SK-N-SH treated with all-trans-retinoic acid at 6 μM for 48 hours (cell line): ENCODE data around the gene MAPK7.

Experiments used
- ATAC-seq: fragments of 200-7000 bp; cut with Tn5 transposase; 3 replicates; pipeline ENCODE4 v1.9.1; 2020; ENCODE audit warnings: mild to moderate bottlenecking, moderate library complexity
- ARNTL ChIP-seq: fragments of 450-650 bp; formaldehyde crosslinking; IDR thresholded peaks from 2 replicates; pipeline ENCODE4 v1.5.0; 2020; ENCODE audit warnings: low read depth, mild to moderate bottlenecking, moderate library complexity, borderline replicate concordance
- BACH2 ChIP-seq: fragments of 250-450 bp; sonication (Bioruptor Pico); IDR thresholded peaks from 2 replicates; pipeline ENCODE4 v1.9.0; 2021; ENCODE audit warnings: mild to moderate bottlenecking, borderline replicate concordance
- CSDC2 ChIP-seq: fragments of 250-450 bp; sonication (Bioruptor Pico); IDR thresholded peaks from 2 replicates; pipeline ENCODE4 v1.5.0; 2020; ENCODE audit warnings: mild to moderate bottlenecking, moderate library complexity
- ESRRG ChIP-seq: fragments of 250-450 bp; sonication (Bioruptor Pico); IDR thresholded peaks from 2 replicates; pipeline ENCODE4 v1.6.1; 2021; ENCODE audit warnings: mild to moderate bottlenecking
- GLIS3 ChIP-seq: fragments of 250-450 bp; sonication (Bioruptor Pico); IDR thresholded peaks from 2 replicates; pipeline ENCODE4 v1.5.0; 2020; ENCODE audit warnings: mild to moderate bottlenecking, moderate library complexity
- ISL1 ChIP-seq: fragments of 250-450 bp; sonication (Bioruptor Pico); IDR thresholded peaks from 2 replicates; pipeline ENCODE4 v2.1.2; 2022; ENCODE audit warnings: mild to moderate bottlenecking, moderate library complexity
- OSR1 ChIP-seq: fragments of 250-450 bp; sonication (Bioruptor Pico); IDR thresholded peaks from 2 replicates; pipeline ENCODE4 v1.8.0; 2022; ENCODE audit warnings: moderate library complexity, mild to moderate bottlenecking, inconsistent platforms
- PPARA ChIP-seq: fragments of 250-450 bp; sonication (Bioruptor Pico); IDR thresholded peaks from 2 replicates; pipeline ENCODE4 v1.5.0; 2020; ENCODE audit warnings: mild to moderate bottlenecking, borderline replicate concordance
- RARB ChIP-seq: fragments of 250-450 bp; sonication (Bioruptor Pico); IDR thresholded peaks from 2 replicates; pipeline ENCODE4 v1.8.0; 2021; ENCODE audit warnings: mild to moderate bottlenecking, moderate library complexity
- SNAI2 ChIP-seq: fragments of 250-450 bp; sonication (Bioruptor Pico); IDR thresholded peaks from 2 replicates; pipeline ENCODE4 v1.5.0; 2020; ENCODE audit warnings: mild to moderate bottlenecking, moderate library complexity
- TCF4 ChIP-seq: fragments of 250-450 bp; sonication (Bioruptor Pico); IDR thresholded peaks from 2 replicates; pipeline ENCODE4 v1.8.0; 2021; ENCODE audit warnings: mild to moderate bottlenecking, moderate library complexity, borderline replicate concordance
- TOX ChIP-seq: fragments of 250-450 bp; sonication (Bioruptor Pico); IDR thresholded peaks from 2 replicates; pipeline ENCODE4 v1.8.0; 2021; ENCODE audit warnings: mild to moderate bottlenecking, moderate library complexity, borderline replicate concordance
- ZC3H10 ChIP-seq: fragments of 250-450 bp; sonication (Bioruptor Pico); IDR thresholded peaks from 2 replicates; pipeline ENCODE4 v1.5.1; 2021; ENCODE audit warnings: mild to moderate bottlenecking, moderate library complexity
- ZFP3 ChIP-seq: fragments of 250-450 bp; sonication (Bioruptor Pico); IDR thresholded peaks from 2 replicates; pipeline ENCODE4 v1.5.0; 2020; ENCODE audit warnings: mild to moderate bottlenecking, moderate library complexity
- ZFP30 ChIP-seq: fragments of 450-650 bp; formaldehyde crosslinking; IDR thresholded peaks from 2 replicates; pipeline ENCODE4 v1.5.0; 2022; ENCODE audit warnings: mild to moderate bottlenecking, moderate library complexity
- ZNF565 ChIP-seq: fragments of 450-650 bp; formaldehyde crosslinking; conservative IDR thresholded peaks from 2 replicates; pipeline ENCODE4 v1.5.0; 2020; ENCODE audit warnings: low read depth, mild to moderate bottlenecking, moderate library complexity
- ZNF70 ChIP-seq: fragments of 450-650 bp; formaldehyde crosslinking; IDR thresholded peaks from 2 replicates; pipeline ENCODE4 v1.5.0; 2020; ENCODE audit warnings: mild to moderate bottlenecking, moderate library complexity
- ZNF8 ChIP-seq: fragments of 450-650 bp; formaldehyde crosslinking; IDR thresholded peaks from 2 replicates; pipeline ENCODE4 v1.5.0; 2020; ENCODE audit warnings: mild to moderate bottlenecking, moderate library complexity
- TF ChIP-seq, protein P1 (sequence below): fragments of 250-450 bp; sonication (Bioruptor Pico); IDR thresholded peaks from 2 replicates; pipeline ENCODE4 v1.5.0; 2020; ENCODE audit warnings: mild to moderate bottlenecking, moderate library complexity
- TF ChIP-seq, protein P2 (sequence below): fragments of 250-450 bp; sonication (Bioruptor Pico); IDR thresholded peaks from 2 replicates; pipeline ENCODE4 v1.8.0; 2021; ENCODE audit warnings: low read depth, mild to moderate bottlenecking, moderate library complexity, borderline replicate concordance
- TF ChIP-seq, protein P3 (sequence below): fragments of 250-450 bp; sonication (Bioruptor Pico); IDR thresholded peaks from 2 replicates; pipeline ENCODE4 v1.5.1; 2020; ENCODE audit warnings: low read depth, mild to moderate bottlenecking, moderate library complexity
- TF ChIP-seq, protein P4 (sequence below): fragments of 250-450 bp; sonication (Bioruptor Pico); IDR thresholded peaks from 2 replicates; pipeline ENCODE4 v1.8.0; 2020; ENCODE audit warnings: mild to moderate bottlenecking, moderate library complexity, borderline replicate concordance
- TF ChIP-seq, protein P5 (sequence below): fragments of 250-450 bp; sonication (Bioruptor Pico); IDR thresholded peaks from 2 replicates; pipeline ENCODE4 v1.5.1; 2021; ENCODE audit warnings: mild to moderate bottlenecking, moderate library complexity

The MAPK7 gene

DNA sequence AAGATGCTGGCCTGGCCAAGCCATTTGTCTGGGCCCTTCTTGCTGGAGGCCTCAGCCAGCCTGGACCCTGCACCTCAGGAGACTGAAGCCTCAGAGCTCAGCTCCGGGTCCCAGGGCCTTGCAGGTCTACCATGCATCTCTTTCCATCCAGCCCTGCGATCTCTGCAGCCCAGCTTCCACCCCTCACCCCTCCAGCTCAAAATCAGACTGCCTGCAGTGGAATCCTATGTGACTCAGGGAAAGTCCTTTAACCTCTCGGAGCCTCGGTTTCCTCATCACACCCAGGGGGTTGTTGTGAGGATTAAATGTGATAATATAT is 12.8 kb upstream of the MAPK7 start (continued):
- TF ChIP-seq BACH2 (CRISPR knock-in tag): no peak

DNA sequence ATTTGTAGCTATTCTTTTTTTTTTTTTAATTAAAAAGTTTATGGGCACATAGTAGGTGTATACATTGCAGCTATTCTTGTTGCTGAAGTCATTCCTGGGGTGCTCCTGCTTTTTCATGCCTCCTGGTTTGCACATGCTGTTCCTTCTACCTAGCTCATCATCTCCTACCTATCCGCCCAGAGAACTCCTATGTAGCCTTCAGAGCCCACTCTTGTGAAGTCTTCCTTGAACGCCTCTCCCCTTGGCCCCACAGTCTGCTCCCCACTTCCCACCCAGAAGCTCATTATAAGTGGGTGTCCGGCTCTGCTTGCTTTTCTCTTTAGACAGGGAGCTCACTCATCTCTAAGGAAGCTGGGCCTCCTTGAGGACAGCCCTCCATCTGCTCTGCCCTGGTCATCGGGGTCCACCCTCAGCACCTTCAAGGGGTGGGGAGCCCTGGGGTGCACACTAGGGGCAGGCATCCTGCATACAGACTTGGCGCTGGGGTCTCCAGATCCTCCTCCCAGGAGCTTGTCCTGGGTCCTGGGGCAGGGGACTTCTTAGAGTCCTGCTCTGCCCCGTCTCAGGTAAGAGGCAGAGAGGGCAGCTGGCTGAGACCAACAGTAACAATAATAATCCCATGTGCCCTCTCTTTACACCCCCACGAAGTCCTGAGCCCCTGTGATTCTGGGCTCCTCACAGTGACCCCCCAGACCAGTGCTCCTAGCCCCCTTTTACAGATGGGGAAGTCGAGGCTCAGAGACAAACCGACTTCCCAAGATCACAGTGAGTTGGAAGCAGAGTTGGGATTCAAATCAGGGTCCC is 12.3 kb upstream of the MAPK7 start:
- no peak for ATAC-seq
- TF ChIP-seq, protein P1, sequence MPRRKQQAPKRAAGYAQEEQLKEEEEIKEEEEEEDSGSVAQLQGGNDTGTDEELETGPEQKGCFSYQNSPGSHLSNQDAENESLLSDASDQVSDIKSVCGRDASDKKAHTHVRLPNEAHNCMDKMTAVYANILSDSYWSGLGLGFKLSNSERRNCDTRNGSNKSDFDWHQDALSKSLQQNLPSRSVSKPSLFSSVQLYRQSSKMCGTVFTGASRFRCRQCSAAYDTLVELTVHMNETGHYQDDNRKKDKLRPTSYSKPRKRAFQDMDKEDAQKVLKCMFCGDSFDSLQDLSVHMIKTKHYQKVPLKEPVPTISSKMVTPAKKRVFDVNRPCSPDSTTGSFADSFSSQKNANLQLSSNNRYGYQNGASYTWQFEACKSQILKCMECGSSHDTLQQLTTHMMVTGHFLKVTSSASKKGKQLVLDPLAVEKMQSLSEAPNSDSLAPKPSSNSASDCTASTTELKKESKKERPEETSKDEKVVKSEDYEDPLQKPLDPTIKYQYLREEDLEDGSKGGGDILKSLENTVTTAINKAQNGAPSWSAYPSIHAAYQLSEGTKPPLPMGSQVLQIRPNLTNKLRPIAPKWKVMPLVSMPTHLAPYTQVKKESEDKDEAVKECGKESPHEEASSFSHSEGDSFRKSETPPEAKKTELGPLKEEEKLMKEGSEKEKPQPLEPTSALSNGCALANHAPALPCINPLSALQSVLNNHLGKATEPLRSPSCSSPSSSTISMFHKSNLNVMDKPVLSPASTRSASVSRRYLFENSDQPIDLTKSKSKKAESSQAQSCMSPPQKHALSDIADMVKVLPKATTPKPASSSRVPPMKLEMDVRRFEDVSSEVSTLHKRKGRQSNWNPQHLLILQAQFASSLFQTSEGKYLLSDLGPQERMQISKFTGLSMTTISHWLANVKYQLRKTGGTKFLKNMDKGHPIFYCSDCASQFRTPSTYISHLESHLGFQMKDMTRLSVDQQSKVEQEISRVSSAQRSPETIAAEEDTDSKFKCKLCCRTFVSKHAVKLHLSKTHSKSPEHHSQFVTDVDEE: no peak
- TF ChIP-seq OSR1 (CRISPR knock-in tag) (no peak), TCF4 (CRISPR knock-in tag) (no peak), ZFP3 (CRISPR knock-in tag) (peak; percentile 96)

DNA sequence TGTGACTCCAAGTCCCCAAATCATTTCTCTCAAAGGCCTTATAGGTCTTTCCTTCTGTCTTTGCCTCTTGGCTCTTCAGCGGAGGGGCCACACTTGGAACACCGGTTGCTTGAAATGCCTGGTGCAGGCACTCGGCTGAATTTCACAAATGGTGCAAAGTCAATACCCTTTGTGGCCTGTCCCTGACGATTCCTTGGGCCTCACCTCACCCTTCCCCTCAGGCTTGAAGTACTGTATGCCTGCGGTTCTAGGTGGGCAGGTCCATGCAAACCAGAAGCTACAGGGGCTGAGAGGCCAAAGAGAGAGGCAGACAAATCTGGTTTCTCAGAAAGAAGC is 11.7 kb upstream of the MAPK7 start:
- TF ChIP-seq, protein P2, sequence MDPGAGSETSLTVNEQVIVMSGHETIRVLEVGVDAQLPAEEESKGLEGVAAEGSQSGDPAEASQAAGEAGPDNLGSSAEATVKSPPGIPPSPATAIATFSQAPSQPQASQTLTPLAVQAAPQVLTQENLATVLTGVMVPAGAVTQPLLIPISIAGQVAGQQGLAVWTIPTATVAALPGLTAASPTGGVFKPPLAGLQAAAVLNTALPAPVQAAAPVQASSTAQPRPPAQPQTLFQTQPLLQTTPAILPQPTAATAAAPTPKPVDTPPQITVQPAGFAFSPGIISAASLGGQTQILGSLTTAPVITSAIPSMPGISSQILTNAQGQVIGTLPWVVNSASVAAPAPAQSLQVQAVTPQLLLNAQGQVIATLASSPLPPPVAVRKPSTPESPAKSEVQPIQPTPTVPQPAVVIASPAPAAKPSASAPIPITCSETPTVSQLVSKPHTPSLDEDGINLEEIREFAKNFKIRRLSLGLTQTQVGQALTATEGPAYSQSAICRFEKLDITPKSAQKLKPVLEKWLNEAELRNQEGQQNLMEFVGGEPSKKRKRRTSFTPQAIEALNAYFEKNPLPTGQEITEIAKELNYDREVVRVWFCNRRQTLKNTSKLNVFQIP (CRISPR knock-in tag): no peak
- TF ChIP-seq ZFP3 (CRISPR knock-in tag) (no peak), PPARA (CRISPR knock-in tag) (no peak), TOX (CRISPR knock-in tag) (no peak), BACH2 (CRISPR knock-in tag) (no peak), ESRRG (CRISPR knock-in tag) (no peak), RARB (CRISPR knock-in tag) (no peak), ISL1 (CRISPR knock-in tag) (no peak), SNAI2 (CRISPR knock-in tag) (no peak), ZFP30 (CRISPR knock-in tag) (no peak), GLIS3 (CRISPR knock-in tag) (no peak), ARNTL (CRISPR knock-in tag) (no peak), OSR1 (CRISPR knock-in tag) (no peak), TCF4 (CRISPR knock-in tag) (no peak)
- TF ChIP-seq, protein P3, sequence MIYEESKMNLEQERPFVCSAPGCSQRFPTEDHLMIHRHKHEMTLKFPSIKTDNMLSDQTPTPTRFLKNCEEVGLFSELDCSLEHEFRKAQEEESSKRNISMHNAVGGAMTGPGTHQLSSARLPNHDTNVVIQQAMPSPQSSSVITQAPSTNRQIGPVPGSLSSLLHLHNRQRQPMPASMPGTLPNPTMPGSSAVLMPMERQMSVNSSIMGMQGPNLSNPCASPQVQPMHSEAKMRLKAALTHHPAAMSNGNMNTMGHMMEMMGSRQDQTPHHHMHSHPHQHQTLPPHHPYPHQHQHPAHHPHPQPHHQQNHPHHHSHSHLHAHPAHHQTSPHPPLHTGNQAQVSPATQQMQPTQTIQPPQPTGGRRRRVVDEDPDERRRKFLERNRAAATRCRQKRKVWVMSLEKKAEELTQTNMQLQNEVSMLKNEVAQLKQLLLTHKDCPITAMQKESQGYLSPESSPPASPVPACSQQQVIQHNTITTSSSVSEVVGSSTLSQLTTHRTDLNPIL (CRISPR knock-in tag): no peak
- ATAC-seq: no peak

DNA sequence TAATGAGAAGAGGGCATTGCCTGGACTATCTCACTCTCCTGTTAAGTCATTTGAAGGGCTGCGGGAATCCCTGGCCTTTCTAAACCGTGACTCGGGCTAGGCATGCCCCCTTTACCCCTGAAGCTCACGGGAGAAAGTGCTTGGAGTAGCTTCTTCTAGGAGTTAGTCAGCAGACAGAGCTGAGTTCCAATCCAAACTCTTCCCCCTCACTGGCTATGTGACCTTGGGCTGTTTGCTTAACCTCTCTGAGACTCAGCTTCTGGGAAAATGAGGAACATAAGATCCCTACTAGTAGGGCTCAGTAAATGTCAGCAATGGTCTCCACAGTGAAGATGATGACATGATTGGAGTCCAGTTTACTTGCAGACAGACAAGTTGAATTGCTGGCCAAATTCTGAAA is 10.1 kb upstream of the MAPK7 start:
- ATAC-seq: no peak
- TF ChIP-seq, protein P3 (CRISPR knock-in tag): no peak
- TF ChIP-seq SNAI2 (CRISPR knock-in tag): no peak
- TF ChIP-seq, protein P4, sequence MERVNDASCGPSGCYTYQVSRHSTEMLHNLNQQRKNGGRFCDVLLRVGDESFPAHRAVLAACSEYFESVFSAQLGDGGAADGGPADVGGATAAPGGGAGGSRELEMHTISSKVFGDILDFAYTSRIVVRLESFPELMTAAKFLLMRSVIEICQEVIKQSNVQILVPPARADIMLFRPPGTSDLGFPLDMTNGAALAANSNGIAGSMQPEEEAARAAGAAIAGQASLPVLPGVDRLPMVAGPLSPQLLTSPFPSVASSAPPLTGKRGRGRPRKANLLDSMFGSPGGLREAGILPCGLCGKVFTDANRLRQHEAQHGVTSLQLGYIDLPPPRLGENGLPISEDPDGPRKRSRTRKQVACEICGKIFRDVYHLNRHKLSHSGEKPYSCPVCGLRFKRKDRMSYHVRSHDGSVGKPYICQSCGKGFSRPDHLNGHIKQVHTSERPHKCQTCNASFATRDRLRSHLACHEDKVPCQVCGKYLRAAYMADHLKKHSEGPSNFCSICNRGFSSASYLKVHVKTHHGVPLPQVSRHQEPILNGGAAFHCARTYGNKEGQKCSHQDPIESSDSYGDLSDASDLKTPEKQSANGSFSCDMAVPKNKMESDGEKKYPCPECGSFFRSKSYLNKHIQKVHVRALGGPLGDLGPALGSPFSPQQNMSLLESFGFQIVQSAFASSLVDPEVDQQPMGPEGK (CRISPR knock-in tag): no peak
- no peak for TF ChIP-seq ZC3H10 (CRISPR knock-in tag)
- no peak for TF ChIP-seq ZFP30 (CRISPR knock-in tag)
- no peak for TF ChIP-seq CSDC2
- no peak for TF ChIP-seq OSR1 (CRISPR knock-in tag)
- TF ChIP-seq ZNF565 (CRISPR knock-in tag): no peak
- no peak for TF ChIP-seq ZNF8 (CRISPR knock-in tag)
- TF ChIP-seq ARNTL (CRISPR knock-in tag): no peak
- TF ChIP-seq TOX (CRISPR knock-in tag): no peak
- no peak for TF ChIP-seq BACH2 (CRISPR knock-in tag)
- TF ChIP-seq ISL1 (CRISPR knock-in tag): no peak
- TF ChIP-seq PPARA (CRISPR knock-in tag): no peak
- TF ChIP-seq, protein P5, sequence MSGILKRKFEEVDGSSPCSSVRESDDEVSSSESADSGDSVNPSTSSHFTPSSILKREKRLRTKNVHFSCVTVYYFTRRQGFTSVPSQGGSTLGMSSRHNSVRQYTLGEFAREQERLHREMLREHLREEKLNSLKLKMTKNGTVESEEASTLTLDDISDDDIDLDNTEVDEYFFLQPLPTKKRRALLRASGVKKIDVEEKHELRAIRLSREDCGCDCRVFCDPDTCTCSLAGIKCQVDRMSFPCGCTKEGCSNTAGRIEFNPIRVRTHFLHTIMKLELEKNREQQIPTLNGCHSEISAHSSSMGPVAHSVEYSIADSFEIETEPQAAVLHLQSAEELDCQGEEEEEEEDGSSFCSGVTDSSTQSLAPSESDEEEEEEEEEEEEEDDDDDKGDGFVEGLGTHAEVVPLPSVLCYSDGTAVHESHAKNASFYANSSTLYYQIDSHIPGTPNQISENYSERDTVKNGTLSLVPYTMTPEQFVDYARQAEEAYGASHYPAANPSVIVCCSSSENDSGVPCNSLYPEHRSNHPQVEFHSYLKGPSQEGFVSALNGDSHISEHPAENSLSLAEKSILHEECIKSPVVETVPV (CRISPR knock-in tag): no peak
- no peak for TF ChIP-seq GLIS3 (CRISPR knock-in tag)
- TF ChIP-seq ZFP3 (CRISPR knock-in tag): no peak
- no peak for TF ChIP-seq ZNF70 (CRISPR knock-in tag)
